Measurements from ENCODE around the gene SLC26A6.

GRCh38 chr3:48662145-48662752 lies 27.0 kb upstream of the SLC26A6 start:
- TF ChIP-seq EZH2 (IDR thresholded peaks at IDR 0.05) (no peak), POLR2AphosphoS5 (IDR thresholded peaks at IDR 0.05; ENCODE audit: borderline replicate concordance, low read depth, low read length) (no peak), FOXP2 (optimal IDR thresholded peaks at IDR 0.05; ENCODE audit: control extremely low read depth, extremely low read length, insufficient read depth) (no peak)
